ENCODE measurements around the gene DCUN1D3. TPM values are rescaled to one million over a fixed set of nuclear protein-coding genes. Genes with fewer than 3 reads are reported as not detected.
"Not testable (repeated sequence)": the region's sequence is repeated elsewhere in the genome, so short reads cannot be mapped to it uniquely, and the experiment has no call there.

Gene DCUN1D3
- total RNA-seq, 1 experiment from 2014 or later: 16.4 TPM

DNA sequence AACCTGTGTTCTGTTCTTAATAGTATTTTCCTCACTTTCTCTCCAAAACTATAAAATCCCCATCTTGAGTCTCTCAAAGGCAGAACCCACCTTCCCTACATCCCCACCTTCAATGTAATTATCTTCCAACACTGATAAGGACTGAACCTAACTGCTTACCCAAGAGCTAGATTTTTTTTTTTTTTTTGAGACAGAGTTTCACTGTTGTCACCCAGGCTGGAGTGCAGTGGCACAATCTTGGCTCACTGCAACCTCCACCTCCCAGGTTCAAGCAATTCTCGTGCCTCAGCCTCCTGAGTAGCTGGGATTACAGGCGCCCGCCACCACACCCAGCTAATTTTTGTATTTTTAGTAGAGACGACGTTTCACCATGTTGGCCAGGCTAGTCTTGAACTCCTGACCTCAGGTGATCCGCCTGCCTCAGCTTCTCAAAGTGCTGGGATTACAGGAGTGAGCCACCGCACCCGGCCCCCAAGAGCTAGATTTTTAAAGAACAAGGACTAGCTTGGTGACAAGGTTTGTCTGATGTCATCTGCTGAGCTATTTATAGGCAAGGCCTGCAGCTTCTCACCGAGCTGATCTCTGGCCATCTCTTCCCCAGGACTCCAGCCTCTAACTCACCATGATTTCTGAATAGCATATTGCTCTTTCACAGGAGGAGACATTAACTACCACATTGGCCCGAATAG lies 29.7 kb upstream of the DCUN1D3 start:
- H3K79me2 ChIP-seq (ENCODE audit: insufficient read depth, low read length); DNase-seq (ENCODE audit: low read depth, low spot score); H3K4me2 ChIP-seq (ENCODE audit: low read length); H3K4me3 ChIP-seq (replicated peaks in 1 of 2; ENCODE audit: low read depth in 1 of 2, low read length in 2 of 2); H3K36me3 ChIP-seq (ENCODE audit: control insufficient read depth in 1 of 2, insufficient read depth in 2 of 2, low read length in 2 of 2); CTCF ChIA-PET; ATAC-seq; H3K27me3 ChIP-seq (ENCODE audit: insufficient read depth, low read length); H3K9me3 ChIP-seq (ENCODE audit: control insufficient read depth in 1 of 2, insufficient read depth in 1 of 2, low read depth in 1 of 2, low read length in 2 of 2); H3K27ac ChIP-seq (ENCODE audit: low read depth, low read length); H4K20me1 ChIP-seq (ENCODE audit: insufficient read depth); BruUV-seq (replicated peaks); H2AFZ ChIP-seq (ENCODE audit: low read depth, low read length, poor library complexity, severe bottlenecking); POLR2A ChIA-PET; H3K9me2 ChIP-seq (ENCODE audit: insufficient read depth); intact Hi-C loops (cut with micrococcal nuclease); H3K9ac ChIP-seq (ENCODE audit: low read length); RAD21 ChIA-PET (ENCODE audit: low non-redundant PET in 1 of 2, low total read pairs in 2 of 2, uncharacterized antibody in 2 of 2, unreplicated experiment in 2 of 2); H3K4me1 ChIP-seq (ENCODE audit: control insufficient read depth in 1 of 2, insufficient read depth in 2 of 2, low read length in 2 of 2): not testable (repeated sequence)

DNA sequence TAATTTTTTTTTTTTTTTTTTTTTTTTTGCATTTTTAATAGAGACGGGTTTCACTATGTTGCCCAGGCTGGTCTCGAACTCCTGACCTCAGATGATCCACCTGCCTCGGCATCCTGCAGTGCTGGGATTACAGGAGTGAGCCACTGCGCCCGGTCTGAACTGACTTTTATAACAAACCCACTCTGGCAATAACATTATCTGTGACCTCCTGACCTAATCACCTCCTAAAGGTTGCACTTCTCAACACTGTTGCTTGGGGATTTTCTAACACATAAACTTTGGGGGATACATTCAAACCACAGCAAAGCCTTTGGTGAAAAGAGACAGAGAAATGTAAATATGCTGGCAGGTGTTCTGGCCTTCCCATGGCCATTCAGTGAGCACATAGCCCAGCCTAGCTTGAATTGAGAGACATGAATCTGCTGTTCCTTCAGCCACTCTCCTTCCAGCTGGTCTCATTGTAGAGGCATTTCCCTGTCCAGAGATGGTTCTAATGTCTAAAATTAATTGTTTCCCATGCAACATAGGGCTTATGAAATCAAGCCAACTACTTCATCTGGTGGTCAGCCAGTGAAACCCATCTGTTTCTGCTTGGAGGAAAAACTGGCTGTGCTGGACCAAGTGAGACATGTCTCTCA lies 28.7 kb upstream of the DCUN1D3 start:
- CTCF ChIA-PET: no interaction called here

More for the DNA sequence above, 28.7 kb upstream of the DCUN1D3 start:
- no peaks in the 10 kb centered on the region for H3K36me3 ChIP-seq (ENCODE audit: control insufficient read depth in 1 of 2, insufficient read depth in 2 of 2, low read length in 2 of 2)
- H3K9me3 ChIP-seq (ENCODE audit: control insufficient read depth in 1 of 2, insufficient read depth in 1 of 2, low read depth in 1 of 2, low read length in 2 of 2): no peaks in the 10 kb centered on the region
- peaks cover 0 to 4% of the 10 kb centered on the region in 2 experiments; a peak in 1 of 4 replicates for H3K4me1 ChIP-seq (ENCODE audit: control insufficient read depth in 1 of 2, insufficient read depth in 2 of 2, low read length in 2 of 2)
- H3K27me3 ChIP-seq (ENCODE audit: insufficient read depth, low read length): no peaks in the 10 kb centered on the region
- no peak overlapping the region for H3K27ac ChIP-seq (ENCODE audit: low read depth, low read length)
- H2AFZ ChIP-seq (ENCODE audit: low read depth, low read length, poor library complexity, severe bottlenecking): no peak overlapping the region
- DNase-seq (ENCODE audit: low read depth, low spot score): no peak
- H3K9me2 ChIP-seq (ENCODE audit: insufficient read depth): no peaks in the 10 kb centered on the region
- no peak overlapping the region for H3K4me2 ChIP-seq (ENCODE audit: low read length)
- TF ChIP-seq, protein P1, sequence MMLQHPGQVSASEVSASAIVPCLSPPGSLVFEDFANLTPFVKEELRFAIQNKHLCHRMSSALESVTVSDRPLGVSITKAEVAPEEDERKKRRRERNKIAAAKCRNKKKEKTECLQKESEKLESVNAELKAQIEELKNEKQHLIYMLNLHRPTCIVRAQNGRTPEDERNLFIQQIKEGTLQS (IDR thresholded peaks at IDR 0.05): no peak
- TF ChIP-seq RAD21 (IDR thresholded peaks at IDR 0.05; ENCODE audit: low read depth): no peak
- TF ChIP-seq, protein P2, sequence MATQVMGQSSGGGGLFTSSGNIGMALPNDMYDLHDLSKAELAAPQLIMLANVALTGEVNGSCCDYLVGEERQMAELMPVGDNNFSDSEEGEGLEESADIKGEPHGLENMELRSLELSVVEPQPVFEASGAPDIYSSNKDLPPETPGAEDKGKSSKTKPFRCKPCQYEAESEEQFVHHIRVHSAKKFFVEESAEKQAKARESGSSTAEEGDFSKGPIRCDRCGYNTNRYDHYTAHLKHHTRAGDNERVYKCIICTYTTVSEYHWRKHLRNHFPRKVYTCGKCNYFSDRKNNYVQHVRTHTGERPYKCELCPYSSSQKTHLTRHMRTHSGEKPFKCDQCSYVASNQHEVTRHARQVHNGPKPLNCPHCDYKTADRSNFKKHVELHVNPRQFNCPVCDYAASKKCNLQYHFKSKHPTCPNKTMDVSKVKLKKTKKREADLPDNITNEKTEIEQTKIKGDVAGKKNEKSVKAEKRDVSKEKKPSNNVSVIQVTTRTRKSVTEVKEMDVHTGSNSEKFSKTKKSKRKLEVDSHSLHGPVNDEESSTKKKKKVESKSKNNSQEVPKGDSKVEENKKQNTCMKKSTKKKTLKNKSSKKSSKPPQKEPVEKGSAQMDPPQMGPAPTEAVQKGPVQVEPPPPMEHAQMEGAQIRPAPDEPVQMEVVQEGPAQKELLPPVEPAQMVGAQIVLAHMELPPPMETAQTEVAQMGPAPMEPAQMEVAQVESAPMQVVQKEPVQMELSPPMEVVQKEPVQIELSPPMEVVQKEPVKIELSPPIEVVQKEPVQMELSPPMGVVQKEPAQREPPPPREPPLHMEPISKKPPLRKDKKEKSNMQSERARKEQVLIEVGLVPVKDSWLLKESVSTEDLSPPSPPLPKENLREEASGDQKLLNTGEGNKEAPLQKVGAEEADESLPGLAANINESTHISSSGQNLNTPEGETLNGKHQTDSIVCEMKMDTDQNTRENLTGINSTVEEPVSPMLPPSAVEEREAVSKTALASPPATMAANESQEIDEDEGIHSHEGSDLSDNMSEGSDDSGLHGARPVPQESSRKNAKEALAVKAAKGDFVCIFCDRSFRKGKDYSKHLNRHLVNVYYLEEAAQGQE (IDR thresholded peaks at IDR 0.05; ENCODE audit: low read depth): no peak
- TF ChIP-seq, protein P3, sequence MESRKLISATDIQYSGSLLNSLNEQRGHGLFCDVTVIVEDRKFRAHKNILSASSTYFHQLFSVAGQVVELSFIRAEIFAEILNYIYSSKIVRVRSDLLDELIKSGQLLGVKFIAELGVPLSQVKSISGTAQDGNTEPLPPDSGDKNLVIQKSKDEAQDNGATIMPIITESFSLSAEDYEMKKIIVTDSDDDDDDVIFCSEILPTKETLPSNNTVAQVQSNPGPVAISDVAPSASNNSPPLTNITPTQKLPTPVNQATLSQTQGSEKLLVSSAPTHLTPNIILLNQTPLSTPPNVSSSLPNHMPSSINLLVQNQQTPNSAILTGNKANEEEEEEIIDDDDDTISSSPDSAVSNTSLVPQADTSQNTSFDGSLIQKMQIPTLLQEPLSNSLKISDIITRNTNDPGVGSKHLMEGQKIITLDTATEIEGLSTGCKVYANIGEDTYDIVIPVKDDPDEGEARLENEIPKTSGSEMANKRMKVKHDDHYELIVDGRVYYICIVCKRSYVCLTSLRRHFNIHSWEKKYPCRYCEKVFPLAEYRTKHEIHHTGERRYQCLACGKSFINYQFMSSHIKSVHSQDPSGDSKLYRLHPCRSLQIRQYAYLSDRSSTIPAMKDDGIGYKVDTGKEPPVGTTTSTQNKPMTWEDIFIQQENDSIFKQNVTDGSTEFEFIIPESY (IDR thresholded peaks at IDR 0.05; ENCODE audit: extremely low read depth, insufficient replicate concordance, low read length): no peak
- TF ChIP-seq POLR2AphosphoS5 (IDR thresholded peaks at IDR 0.05; ENCODE audit: low read depth, low read length): no peak
- TF ChIP-seq SRF (IDR thresholded peaks at IDR 0.05; ENCODE audit: low read depth): no peak
- TF ChIP-seq EZH2 (IDR thresholded peaks at IDR 0.05): no peak
- TF ChIP-seq TCF7L2 (IDR thresholded peaks at IDR 0.05; ENCODE audit: borderline replicate concordance, extremely low read depth, insufficient read depth, insufficient read length): no peak
- ChIA-PET POLR2A (no interaction called here), RAD21 (ENCODE audit: low non-redundant PET in 1 of 2, low total read pairs in 2 of 2, uncharacterized antibody in 2 of 2, unreplicated experiment in 2 of 2) (no interaction called here)
- BruUV-seq (replicated peaks): no TSS peak
- no peak for ATAC-seq
- H3K79me2 ChIP-seq (ENCODE audit: insufficient read depth, low read length): no peaks in the 10 kb centered on the region
- no peak overlapping the region for H3K4me3 ChIP-seq (replicated peaks in 1 of 2; ENCODE audit: low read depth in 1 of 2, low read length in 2 of 2)
- no peaks in the 10 kb centered on the region for H4K20me1 ChIP-seq (ENCODE audit: insufficient read depth)
- intact Hi-C loops (cut with micrococcal nuclease): no loop called here
- H3K9ac ChIP-seq (ENCODE audit: low read length): no peak overlapping the region
